ENCODE data around the gene UCP3.

UCP3 gene

DNA sequence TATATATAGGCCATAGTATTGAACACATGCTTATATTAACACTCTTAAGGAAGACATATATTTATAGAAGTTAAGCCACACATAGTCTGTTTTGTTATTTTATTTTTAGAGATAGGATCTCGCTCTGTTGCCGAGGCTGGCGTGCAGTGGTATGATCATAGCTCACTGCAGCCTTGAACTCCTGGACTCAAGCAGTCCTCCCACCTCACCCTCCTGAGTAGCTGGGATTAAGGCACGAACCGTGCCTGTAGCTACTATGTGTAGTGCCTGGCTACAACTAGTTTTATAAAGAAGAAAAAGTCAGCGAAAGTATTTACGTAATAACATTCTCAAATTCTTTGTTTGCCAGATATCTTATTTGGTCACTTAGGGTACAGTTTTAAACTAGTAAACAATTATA is 20.7 kb downstream of the UCP3 start:
- TF ChIP-seq, protein P1, sequence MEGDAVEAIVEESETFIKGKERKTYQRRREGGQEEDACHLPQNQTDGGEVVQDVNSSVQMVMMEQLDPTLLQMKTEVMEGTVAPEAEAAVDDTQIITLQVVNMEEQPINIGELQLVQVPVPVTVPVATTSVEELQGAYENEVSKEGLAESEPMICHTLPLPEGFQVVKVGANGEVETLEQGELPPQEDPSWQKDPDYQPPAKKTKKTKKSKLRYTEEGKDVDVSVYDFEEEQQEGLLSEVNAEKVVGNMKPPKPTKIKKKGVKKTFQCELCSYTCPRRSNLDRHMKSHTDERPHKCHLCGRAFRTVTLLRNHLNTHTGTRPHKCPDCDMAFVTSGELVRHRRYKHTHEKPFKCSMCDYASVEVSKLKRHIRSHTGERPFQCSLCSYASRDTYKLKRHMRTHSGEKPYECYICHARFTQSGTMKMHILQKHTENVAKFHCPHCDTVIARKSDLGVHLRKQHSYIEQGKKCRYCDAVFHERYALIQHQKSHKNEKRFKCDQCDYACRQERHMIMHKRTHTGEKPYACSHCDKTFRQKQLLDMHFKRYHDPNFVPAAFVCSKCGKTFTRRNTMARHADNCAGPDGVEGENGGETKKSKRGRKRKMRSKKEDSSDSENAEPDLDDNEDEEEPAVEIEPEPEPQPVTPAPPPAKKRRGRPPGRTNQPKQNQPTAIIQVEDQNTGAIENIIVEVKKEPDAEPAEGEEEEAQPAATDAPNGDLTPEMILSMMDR (IDR thresholded peaks at IDR 0.05) = no peak

DNA sequence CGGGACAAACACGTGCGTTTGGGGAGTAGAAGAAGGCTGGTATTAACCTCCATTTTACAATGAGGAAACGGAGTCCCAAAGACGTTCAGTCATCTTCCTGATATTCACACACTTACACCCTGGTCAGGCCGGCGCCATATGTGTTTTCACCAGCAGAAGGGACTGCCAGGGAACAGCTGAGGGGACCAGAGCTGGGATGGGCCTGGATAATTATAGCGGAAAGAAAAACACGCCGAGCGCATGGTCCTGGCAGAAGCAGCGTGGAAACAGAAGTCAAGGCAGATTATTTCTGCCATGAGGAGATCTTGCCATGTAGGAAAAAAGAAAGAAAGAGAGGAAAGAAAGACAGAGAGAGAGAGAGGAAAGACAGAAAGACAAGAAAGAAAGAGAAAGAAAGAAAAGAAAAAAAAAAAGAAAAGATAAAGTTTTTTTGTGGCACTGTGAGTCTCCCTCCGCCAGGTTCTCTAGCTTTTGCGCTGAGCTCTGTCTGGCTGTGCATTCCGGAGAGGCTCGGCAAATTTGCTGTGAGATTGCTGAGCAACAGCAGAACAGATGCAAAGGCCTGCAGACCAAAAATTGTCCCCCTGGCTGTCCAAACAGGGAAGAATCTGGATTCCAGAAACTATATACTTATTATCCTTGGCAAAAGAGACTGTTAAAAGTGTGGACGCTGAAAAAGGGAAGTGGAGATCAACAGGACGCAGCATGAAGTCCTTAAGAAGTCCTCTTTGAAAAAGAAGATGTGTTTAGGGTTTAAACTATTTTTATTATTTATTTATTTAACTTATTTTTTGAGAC is 24.9 kb downstream of the UCP3 start:
- TF ChIP-seq, protein P1 (IDR thresholded peaks at IDR 0.05) = no peak

DNA sequence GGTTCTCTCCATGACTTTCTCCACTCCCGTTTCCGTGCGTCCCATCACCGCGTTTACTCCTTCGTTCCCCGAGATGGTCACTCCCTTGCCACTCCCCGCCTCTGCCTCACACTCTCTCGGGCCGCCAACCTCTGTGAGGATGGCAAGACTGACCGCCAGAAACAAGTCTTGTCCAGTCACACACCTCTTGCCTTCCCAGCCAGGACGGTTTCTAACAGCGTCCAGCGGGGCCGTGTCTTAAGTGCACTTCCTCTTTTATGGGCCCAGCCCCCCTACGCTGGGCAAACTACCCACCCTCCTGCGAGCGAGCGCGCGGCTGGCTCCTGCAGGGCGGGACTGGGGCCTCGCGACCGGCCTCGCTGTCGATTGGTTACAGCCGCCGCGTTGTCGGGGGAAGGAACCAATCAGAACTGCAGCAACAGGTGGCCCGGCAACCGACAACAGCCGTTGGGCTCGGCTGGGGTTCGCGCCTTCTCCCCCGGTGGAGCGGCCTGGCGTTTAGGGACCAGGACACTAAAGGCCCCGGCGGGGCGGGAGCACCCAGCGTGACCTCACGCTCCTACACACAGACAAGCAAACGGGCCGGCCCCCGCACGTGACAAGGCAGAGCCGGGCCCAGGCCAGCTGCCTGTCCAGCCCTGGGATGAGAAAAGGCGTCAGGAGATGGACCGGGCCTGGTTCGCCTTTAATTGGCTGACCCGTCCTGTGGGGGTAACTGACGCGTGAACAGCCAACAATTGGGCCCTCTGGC is 25.7 kb downstream of the UCP3 start:
- TF ChIP-seq, protein P1 (IDR thresholded peaks at IDR 0.05) = no peak

DNA sequence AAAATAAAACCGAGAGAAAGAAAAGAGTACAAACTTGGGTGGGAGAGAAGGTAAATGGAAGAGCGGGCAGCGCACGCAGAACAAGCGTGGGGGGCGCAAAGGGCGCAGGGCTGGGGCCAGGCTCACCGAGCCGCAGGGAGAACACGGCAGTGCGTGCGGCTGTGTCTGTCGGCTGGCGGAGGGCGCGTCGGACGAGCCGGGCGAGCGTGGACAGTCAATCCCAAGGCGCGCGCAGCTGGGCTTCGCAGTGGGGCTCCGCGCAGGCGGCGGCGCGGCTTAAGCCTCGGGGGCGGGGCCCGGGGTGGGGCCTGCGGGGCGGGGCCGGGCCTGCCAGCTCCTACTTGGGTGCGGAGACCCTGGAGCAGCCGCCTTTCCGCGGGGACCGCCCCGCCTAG is 26.3 kb downstream of the UCP3 start, which contains the start of gene UCP2:
Gene UCP2 (minus strand): TSS at position 249 of the 395 bp plus-strand sequence. CDS start 4,465 bp downstream, outside the sequence.
- TF ChIP-seq, protein P1 (IDR thresholded peaks at IDR 0.05) = no peak

DNA sequence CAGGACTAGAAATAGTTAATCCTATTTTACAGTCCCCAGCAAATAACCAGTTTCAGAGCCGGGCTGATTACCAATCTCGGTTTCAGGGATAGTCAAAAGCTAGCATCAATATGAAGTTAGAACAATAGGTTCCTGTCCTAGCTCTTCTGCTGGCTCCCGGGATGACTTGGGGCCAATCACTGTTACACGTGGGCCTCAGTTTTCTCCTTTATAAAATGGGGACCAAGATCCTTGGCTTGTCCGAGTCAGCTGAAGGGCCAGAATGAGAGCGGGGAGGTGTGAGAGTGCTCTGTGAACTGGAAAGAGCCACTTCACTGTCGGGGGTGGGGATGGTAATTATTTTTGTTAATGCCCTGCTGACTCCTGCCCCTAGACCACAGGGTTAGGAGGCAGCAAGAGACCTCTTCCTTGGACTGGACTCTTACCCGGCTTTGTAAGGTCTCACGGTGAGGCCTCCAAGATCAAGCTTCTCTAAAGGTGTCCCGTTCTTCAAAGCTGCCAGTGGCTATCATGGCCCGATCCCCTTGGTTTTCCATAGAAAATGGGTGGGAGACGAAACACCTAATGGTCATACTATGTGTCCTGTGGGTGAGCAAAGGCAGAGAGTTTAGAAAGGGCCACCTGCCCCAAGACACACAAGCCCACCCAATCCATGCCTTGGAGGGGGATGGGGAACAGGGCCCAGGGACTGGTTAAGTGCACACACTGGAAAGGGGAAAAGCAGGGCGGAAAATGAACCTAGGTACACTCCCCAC is 27.7 kb downstream of the UCP3 start:
- TF ChIP-seq, protein P1 (IDR thresholded peaks at IDR 0.05) = no peak

DNA sequence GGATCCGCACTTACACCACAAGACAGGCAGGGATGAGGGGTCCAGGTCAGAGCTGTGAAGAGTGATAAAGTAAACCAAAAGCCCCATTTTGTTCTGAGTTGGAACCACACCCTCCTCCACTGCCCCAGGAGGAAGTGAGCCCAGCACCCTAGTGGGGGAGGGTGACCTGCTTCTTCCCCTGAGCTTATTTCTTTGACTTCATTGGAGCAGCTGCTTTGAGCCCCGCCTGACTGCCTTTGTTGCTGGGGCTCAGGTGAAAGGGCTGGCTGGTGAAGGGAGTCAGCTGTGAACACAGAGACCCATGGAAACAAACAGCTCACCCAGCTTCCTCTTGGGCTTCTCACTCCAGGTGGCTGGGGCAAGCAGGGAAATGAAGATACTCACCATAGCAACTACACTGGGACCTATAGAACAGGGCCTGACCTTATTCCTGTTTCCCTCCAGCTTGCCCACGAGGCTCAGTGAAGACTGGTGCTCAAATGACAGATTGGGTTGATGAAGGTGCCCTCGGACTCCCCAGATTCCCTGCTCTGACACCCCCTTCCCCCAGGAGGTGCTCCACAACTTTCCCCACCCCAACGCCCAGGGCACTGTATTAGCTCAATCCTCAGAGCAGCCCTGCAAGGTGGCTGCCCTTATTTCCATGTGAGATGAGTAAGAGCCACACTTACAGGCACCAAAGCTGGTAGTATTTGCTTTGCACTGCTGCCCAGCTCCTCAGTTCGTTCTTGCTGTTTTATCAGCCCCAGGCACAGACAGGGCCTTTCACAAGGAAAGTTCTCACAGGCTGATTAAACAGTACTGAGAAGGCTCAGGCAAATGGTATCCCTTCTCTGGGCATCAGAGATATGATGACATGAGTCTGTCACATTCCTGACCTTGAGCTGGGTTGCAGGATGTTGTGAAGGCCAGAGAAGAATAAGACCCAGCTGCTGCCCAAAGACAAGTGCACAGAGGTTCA is 28.6 kb downstream of the UCP3 start:
- TF ChIP-seq, protein P1 (IDR thresholded peaks at IDR 0.05) = no peak

All from LNCAP (cell line).